Measurements from ENCODE around the gene UPK2. TPM values are rescaled to one million over a fixed set of nuclear protein-coding genes. Genes with fewer than 3 reads are reported as not detected.

The UPK2 gene
- total and polyA plus RNA-seq, 2 of the 13 experiments (the other 11 are each of a cell fraction or from before 2014, with no cell fraction given) = not detected

GRCh38 chr11:118910309-118911112 is 45.6 kb upstream of the UPK2 start (continued):
- TF ChIP-seq MXD1 (CRISPR knock-in tag; IDR thresholded peaks at IDR 0.05) = no peak; the same call in 1 of the 2 replicates
- TF ChIP-seq ZNF121 (CRISPR knock-in tag; IDR thresholded peaks at IDR 0.05) = no peak; the same call in 1 of the 2 replicates
- no peak for TF ChIP-seq HOXA5 (CRISPR knock-in tag; IDR thresholded peaks at IDR 0.05)
- peak; percentile 97 for TF ChIP-seq CBFB (CRISPR knock-in tag; IDR thresholded peaks at IDR 0.05)
- TF ChIP-seq MEIS2 (CRISPR knock-in tag; IDR thresholded peaks at IDR 0.05) = no peak; the same call in 1 of the 2 replicates
- no peak for TF ChIP-seq GTF3A (CRISPR knock-in tag; conservative IDR thresholded peaks at IDR 0.05)
- no peak for TF ChIP-seq ZNF546 (CRISPR knock-in tag; conservative IDR thresholded peaks at IDR 0.05)
- no peak; the same call in 1 of the 2 replicates for TF ChIP-seq ZSCAN20 (CRISPR knock-in tag; IDR thresholded peaks at IDR 0.05; ENCODE audit: borderline replicate concordance)
- no peak for TF ChIP-seq AGO1 (IDR thresholded peaks at IDR 0.05; ENCODE audit: low read depth, low read length, poor library complexity, severe bottlenecking)
- TF ChIP-seq TCF12 (IDR thresholded peaks at IDR 0.05) = no peak
- no peak for TF ChIP-seq TCF12 (CRISPR knock-in tag; IDR thresholded peaks at IDR 0.05)
- TF ChIP-seq ZFP62 (CRISPR knock-in tag; IDR thresholded peaks at IDR 0.05) = no peak
- TF ChIP-seq ZNF816 (CRISPR knock-in tag; IDR thresholded peaks at IDR 0.05; ENCODE audit: borderline replicate concordance) = no peak
- TF ChIP-seq EZH2 (conservative IDR thresholded peaks at IDR 0.05; ENCODE audit: low read depth, low read length) = no peak
- TF ChIP-seq ZNF317 (CRISPR knock-in tag; IDR thresholded peaks at IDR 0.05) = no peak
- TF ChIP-seq SYNCRIP (IDR thresholded peaks at IDR 0.05; ENCODE audit: insufficient read depth, low read depth, low read length) = no peak
- peak; percentile 23; the same call in 1 of the 2 replicates for TF ChIP-seq SALL1 (CRISPR knock-in tag; IDR thresholded peaks at IDR 0.05)
- no peak for TF ChIP-seq CHD2 (IDR thresholded peaks at IDR 0.05; ENCODE audit: low read depth, low read length)
- no peak for TF ChIP-seq NR2F1 (CRISPR knock-in tag; IDR thresholded peaks at IDR 0.05)
- no peak for TF ChIP-seq JUN (CRISPR knock-in tag; IDR thresholded peaks at IDR 0.05)
- TF ChIP-seq ZC3H13 (CRISPR knock-in tag; IDR thresholded peaks at IDR 0.05) = peak; percentile 56; the same call in 1 of the 2 replicates
- no peak for TF ChIP-seq SATB2 (CRISPR knock-in tag; IDR thresholded peaks at IDR 0.05)
- TF ChIP-seq MLXIP (CRISPR knock-in tag; IDR thresholded peaks at IDR 0.05; ENCODE audit: borderline replicate concordance) = no peak
- no peak for TF ChIP-seq ETS1 (CRISPR knock-in tag; IDR thresholded peaks at IDR 0.05)
- no peak for TF ChIP-seq PHF21A (CRISPR knock-in tag; IDR thresholded peaks at IDR 0.05)
- TF ChIP-seq WIZ (CRISPR knock-in tag; IDR thresholded peaks at IDR 0.05) = no peak
- TF ChIP-seq KLF13 (CRISPR knock-in tag; IDR thresholded peaks at IDR 0.05) = no peak
- no peak for TF ChIP-seq TGIF2 (CRISPR knock-in tag; IDR thresholded peaks at IDR 0.05)

Measured in HepG2 (cell line).